HepG2 (cell line): ENCODE data around the gene TUBB. TPM values are rescaled to one million over a fixed set of nuclear protein-coding genes. Genes with fewer than 3 reads are reported as not detected.

ENCODE experiments used
- GLI4 ChIP-seq: sonication (generic); formaldehyde crosslinking; IDR thresholded peaks from 2 replicates; pipeline ENCODE4 v1.5.1; 2020; ENCODE audit warnings: missing genetic modification reagents, mild to moderate bottlenecking, moderate library complexity, borderline replicate concordance
- GPN1 ChIP-seq: sonication (generic); formaldehyde crosslinking; IDR thresholded peaks from 2 replicates; pipeline ENCODE4 v1.5.1; 2020; ENCODE audit warnings: missing genetic modification reagents, borderline replicate concordance
- HDAC2 ChIP-seq: sonication (generic); formaldehyde crosslinking; IDR thresholded peaks from 2 replicates; pipeline ENCODE4 v1.4.0; 2020; ENCODE audit warnings: missing genetic modification reagents
- NFKB2 ChIP-seq: sonication (generic); formaldehyde crosslinking; IDR thresholded peaks from 2 replicates; pipeline ENCODE4 v1.4.0; 2020; ENCODE audit warnings: missing genetic modification reagents, borderline replicate concordance
- POLR2A ChIP-seq, 2 experiments: IDR thresholded peaks; 2 replicates each; pipeline ENCODE4 v1.6.1; 2011; ENCODE audit warnings: low read depth in 2 of 2, low read length in 2 of 2, mild to moderate bottlenecking in 1 of 2, moderate library complexity in 1 of 2; ENCODE audit not compliant: insufficient read depth in 1 of 2
- SATB2 ChIP-seq: sonication (generic); formaldehyde crosslinking; IDR thresholded peaks from 2 replicates; pipeline ENCODE4 v1.5.0; 2020; ENCODE audit warnings: missing genetic modification reagents
- TCF12 ChIP-seq, 2 experiments: fragments of 450-650 bp in 1 of 2; sonication (generic) in 1 of 2; formaldehyde crosslinking in 1 of 2; IDR thresholded peaks; 2 replicates each; pipeline versions ENCODE4 v1.6.1 to v1.8.0; 2017 to 2022; ENCODE audit warnings: antibody characterized with exemption in 1 of 2, mild to moderate bottlenecking in 1 of 2, missing genetic modification reagents in 1 of 2, moderate library complexity in 1 of 2
- ZBTB3 ChIP-seq: sonication (generic); formaldehyde crosslinking; IDR thresholded peaks from 2 replicates; pipeline ENCODE4 v1.4.0; 2020; ENCODE audit warnings: low read depth, mild to moderate bottlenecking, moderate library complexity, missing genetic modification reagents, borderline replicate concordance
- ZBTB7B ChIP-seq: sonication (generic); formaldehyde crosslinking; IDR thresholded peaks from 2 replicates; pipeline ENCODE4 v1.4.0; 2020; ENCODE audit warnings: missing genetic modification reagents
- ZBTB8A ChIP-seq: sonication (generic); formaldehyde crosslinking; IDR thresholded peaks from 2 replicates; pipeline ENCODE4 v1.4.0; 2020; ENCODE audit warnings: mild to moderate bottlenecking, low read depth, missing genetic modification reagents, borderline replicate concordance
- ZMAT3 ChIP-seq: sonication (generic); formaldehyde crosslinking; conservative IDR thresholded peaks from 2 replicates; pipeline ENCODE4 v1.7.0; 2021; ENCODE audit warnings: missing genetic modification reagents
- ZNF143 ChIP-seq: sonication (generic); formaldehyde crosslinking; IDR thresholded peaks from 2 replicates; pipeline ENCODE4 v1.4.0; 2020; ENCODE audit warnings: missing genetic modification reagents
- ZNF224 ChIP-seq: sonication (generic); formaldehyde crosslinking; IDR thresholded peaks from 2 replicates; pipeline ENCODE4 v1.5.0; 2020; ENCODE audit warnings: mild to moderate bottlenecking, missing genetic modification reagents
- ZNF446 ChIP-seq: sonication (generic); formaldehyde crosslinking; IDR thresholded peaks from 2 replicates; pipeline ENCODE4 v1.5.0; 2020; ENCODE audit warnings: mild to moderate bottlenecking, missing genetic modification reagents
- ZNF569 ChIP-seq: sonication (generic); formaldehyde crosslinking; IDR thresholded peaks from 2 replicates; pipeline ENCODE4 v1.5.0; 2020; ENCODE audit warnings: mild to moderate bottlenecking, missing genetic modification reagents, moderate library complexity, borderline replicate concordance
- polyA plus RNA-seq, 8 experiments: library from polyadenylated mRNA; depleted of rRNA in 3 of 8; stranded (reverse) in 7 of 8; unstranded in 1 of 8; fragments of >200 nt; fragmentation: Illumina TruSeq in 4 of 8; extraction: Trizol in 4 of 8; gene quantifications; 2 replicates each; pipeline versions ENCODE4 v1.2.1 to v1.2.3, GENCODE V29; 2011 to 2016; ENCODE audit warnings: low read depth in 4 of 8, missing spikeins in 1 of 8, mixed read lengths in 1 of 8; ENCODE audit not compliant: insufficient read depth in 1 of 8
- total RNA-seq, 5 experiments: library from RNA; depleted of rRNA; stranded (reverse); fragments of >200 nt; fragmentation: Illumina TruSeq; extraction: Trizol; gene quantifications; 2 replicates each; pipeline ENCODE4 v1.2.3, GENCODE V29; 2016; ENCODE audit warnings: low read depth in 1 of 5
- TF ChIP-seq, protein P1 (sequence below): sonication (generic); formaldehyde crosslinking; IDR thresholded peaks from 2 replicates; pipeline ENCODE4 v1.4.0; 2020; ENCODE audit warnings: mild to moderate bottlenecking, missing genetic modification reagents
- TF ChIP-seq, protein P2 (sequence below), 2 experiments: sonication (generic) in 1 of 2; formaldehyde crosslinking in 1 of 2; IDR thresholded peaks; 2 replicates each; pipeline versions ENCODE4 v1.6.1 to v1.9.0; 2014 to 2022; ENCODE audit warnings: antibody characterized with exemption in 1 of 2, borderline replicate concordance in 1 of 2, inconsistent platforms in 1 of 2, low read depth in 1 of 2, missing genetic modification reagents in 1 of 2
- TF ChIP-seq, protein P3 (sequence below): sonication (generic); formaldehyde crosslinking; IDR thresholded peaks from 2 replicates; pipeline ENCODE4 v1.4.0; 2020; ENCODE audit warnings: missing genetic modification reagents
- TF ChIP-seq, protein P4 (sequence below): sonication (generic); formaldehyde crosslinking; IDR thresholded peaks from 2 replicates; pipeline ENCODE4 v1.9.0; 2022; ENCODE audit warnings: low read depth, missing genetic modification reagents

The TUBB gene
- total and polyA plus RNA-seq, 2 of the 13 experiments (the other 11 are each of a cell fraction or from before 2014, with no cell fraction given) = 911 to 1,163 TPM

DNA sequence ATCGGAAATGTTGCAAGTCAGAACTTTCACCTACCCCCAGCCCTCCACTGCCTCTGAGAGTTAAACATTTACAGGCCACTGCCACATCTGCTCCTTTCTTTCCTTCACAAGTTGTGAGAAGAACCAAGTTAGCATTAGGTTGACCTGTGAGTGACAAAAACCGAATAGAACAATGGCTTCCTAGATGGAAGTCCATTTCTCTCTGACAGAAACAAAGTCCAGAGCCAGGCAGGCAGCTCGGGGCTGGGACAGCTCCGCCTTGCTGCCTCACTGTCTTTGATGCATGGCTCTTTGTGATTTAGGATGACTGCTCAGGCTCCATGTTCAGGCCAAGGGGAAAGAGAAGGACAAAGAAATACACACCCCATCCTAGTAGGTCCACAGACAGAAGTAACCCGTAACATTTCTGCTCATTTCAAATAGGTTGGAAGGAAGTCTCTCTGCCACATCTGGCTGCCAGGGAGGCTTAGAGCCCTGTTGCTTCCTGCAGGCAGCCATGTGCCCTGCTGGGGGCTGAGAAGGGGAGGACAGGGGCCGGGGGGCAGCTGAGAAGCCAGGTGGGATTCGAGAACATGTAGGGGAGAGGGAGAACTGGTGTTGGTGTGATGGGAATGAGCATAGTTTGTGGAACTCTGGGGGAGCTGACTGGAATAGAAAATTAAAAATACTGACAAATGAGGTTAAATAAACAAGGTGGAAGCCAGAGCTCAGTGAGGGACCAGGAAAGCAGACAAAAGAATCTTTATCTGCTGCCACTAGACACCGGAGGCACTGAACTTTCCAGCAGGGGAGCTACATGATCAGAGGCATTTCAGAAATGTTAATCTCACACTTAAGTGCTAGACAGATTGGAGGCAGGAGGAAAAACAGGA lies 43.7 kb downstream of the TUBB start (continued):
- peak; percentile 67 for TF ChIP-seq ZBTB7B (CRISPR knock-in tag)
- peak; percentile 70; the same call in 1 of the 2 replicates for TF ChIP-seq NFKB2 (CRISPR knock-in tag)
- peak; percentile 81; the same call in 1 of the 2 replicates for TF ChIP-seq ZMAT3 (CRISPR knock-in tag)
- no peak for TF ChIP-seq TCF12 (IDR thresholded peaks at IDR 0.05)
- no peak; the same call in 1 of the 2 replicates for TF ChIP-seq TCF12 (CRISPR knock-in tag; IDR thresholded peaks at IDR 0.05)
- TF ChIP-seq ZNF446 (CRISPR knock-in tag) = no peak
- 0 out of 2 replicates have a peak, but pooled peaks have one; percentile 42 for TF ChIP-seq ZBTB3 (CRISPR knock-in tag)
- TF ChIP-seq GPN1 (CRISPR knock-in tag) = no peak
- peak; percentile 94 for TF ChIP-seq HDAC2 (CRISPR knock-in tag)
- TF ChIP-seq, protein P1, sequence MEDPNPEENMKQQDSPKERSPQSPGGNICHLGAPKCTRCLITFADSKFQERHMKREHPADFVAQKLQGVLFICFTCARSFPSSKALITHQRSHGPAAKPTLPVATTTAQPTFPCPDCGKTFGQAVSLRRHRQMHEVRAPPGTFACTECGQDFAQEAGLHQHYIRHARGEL (CRISPR knock-in tag) = no peak
- TF ChIP-seq ZBTB8A (CRISPR knock-in tag) = 0 out of 2 replicates have a peak, but pooled peaks have one; percentile 18
- TF ChIP-seq SATB2 (CRISPR knock-in tag) = no peak; the same call in none of the 2 replicates
- TF ChIP-seq, protein P2, sequence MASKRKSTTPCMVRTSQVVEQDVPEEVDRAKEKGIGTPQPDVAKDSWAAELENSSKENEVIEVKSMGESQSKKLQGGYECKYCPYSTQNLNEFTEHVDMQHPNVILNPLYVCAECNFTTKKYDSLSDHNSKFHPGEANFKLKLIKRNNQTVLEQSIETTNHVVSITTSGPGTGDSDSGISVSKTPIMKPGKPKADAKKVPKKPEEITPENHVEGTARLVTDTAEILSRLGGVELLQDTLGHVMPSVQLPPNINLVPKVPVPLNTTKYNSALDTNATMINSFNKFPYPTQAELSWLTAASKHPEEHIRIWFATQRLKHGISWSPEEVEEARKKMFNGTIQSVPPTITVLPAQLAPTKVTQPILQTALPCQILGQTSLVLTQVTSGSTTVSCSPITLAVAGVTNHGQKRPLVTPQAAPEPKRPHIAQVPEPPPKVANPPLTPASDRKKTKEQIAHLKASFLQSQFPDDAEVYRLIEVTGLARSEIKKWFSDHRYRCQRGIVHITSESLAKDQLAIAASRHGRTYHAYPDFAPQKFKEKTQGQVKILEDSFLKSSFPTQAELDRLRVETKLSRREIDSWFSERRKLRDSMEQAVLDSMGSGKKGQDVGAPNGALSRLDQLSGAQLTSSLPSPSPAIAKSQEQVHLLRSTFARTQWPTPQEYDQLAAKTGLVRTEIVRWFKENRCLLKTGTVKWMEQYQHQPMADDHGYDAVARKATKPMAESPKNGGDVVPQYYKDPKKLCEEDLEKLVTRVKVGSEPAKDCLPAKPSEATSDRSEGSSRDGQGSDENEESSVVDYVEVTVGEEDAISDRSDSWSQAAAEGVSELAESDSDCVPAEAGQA (IDR thresholded peaks at IDR 0.05; ENCODE audit: low read depth) = no peak; the same call in 1 of the 2 replicates
- TF ChIP-seq, protein P2 (CRISPR knock-in tag; IDR thresholded peaks at IDR 0.05; ENCODE audit: borderline replicate concordance) = no peak
- no peak for TF ChIP-seq ZNF143 (CRISPR knock-in tag)
- TF ChIP-seq ZNF224 (CRISPR knock-in tag) = peak; percentile 96; the same call in 1 of the 2 replicates
- TF ChIP-seq ZNF569 (CRISPR knock-in tag) = no peak
- 0 out of 2 replicates have a peak, but pooled peaks have one; percentile 75 for TF ChIP-seq GLI4 (CRISPR knock-in tag)
- TF ChIP-seq, protein P3, sequence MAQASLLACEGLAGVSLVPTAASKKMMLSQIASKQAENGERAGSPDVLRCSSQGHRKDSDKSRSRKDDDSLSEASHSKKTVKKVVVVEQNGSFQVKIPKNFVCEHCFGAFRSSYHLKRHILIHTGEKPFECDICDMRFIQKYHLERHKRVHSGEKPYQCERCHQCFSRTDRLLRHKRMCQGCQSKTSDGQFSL = no peak
- TF ChIP-seq, protein P4, sequence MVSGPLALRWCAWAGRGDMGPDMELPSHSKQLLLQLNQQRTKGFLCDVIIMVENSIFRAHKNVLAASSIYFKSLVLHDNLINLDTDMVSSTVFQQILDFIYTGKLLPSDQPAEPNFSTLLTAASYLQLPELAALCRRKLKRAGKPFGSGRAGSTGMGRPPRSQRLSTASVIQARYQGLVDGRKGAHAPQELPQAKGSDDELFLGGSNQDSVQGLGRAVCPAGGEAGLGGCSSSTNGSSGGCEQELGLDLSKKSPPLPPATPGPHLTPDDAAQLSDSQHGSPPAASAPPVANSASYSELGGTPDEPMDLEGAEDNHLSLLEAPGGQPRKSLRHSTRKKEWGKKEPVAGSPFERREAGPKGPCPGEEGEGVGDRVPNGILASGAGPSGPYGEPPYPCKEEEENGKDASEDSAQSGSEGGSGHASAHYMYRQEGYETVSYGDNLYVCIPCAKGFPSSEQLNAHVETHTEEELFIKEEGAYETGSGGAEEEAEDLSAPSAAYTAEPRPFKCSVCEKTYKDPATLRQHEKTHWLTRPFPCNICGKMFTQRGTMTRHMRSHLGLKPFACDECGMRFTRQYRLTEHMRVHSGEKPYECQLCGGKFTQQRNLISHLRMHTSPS = 0 out of 2 replicates have a peak, but pooled peaks have one; percentile 43
- peak; percentile 56 to 70 for TF ChIP-seq POLR2A (IDR thresholded peaks at IDR 0.05; ENCODE audit: insufficient read depth in 1 of 2, low read depth in 2 of 2, low read length in 2 of 2)
